Activated CD4-positive, CD25-positive, alpha-beta regulatory T cell treated with anti-CD3 and anti-CD28 coated beads, Interleukin-2, amount 50 U/mL, for 72 hours (primary cell): ENCODE measurements around the gene FBXW4.
"Not testable (repeated sequence)": the region's sequence is repeated elsewhere in the genome, so short reads cannot be mapped to it uniquely, and the experiment has no call there.

Experiments used
- DNase-seq: peaks from one replicate; pipeline ENCODE4 v3.0.0; 2021

FBXW4 gene

GRCh38 chr10:101651336-101651735 is 43.6 kb downstream of the FBXW4 start:
- DNase-seq = no peak

GRCh38 chr10:101650863-101651262 is 44.1 kb downstream of the FBXW4 start:
- DNase-seq = no peak

GRCh38 chr10:101649525-101650085 is 45.4 kb downstream of the FBXW4 start:
- no peak for DNase-seq

- no peak for DNase-seq
Measured at GRCh38 chr10:101647255-101647654, 47.7 kb downstream of the FBXW4 start.

- DNase-seq = no peak
Measured at GRCh38 chr10:101646364-101646763, 48.6 kb downstream of the FBXW4 start.

- no peak for DNase-seq
Measured at GRCh38 chr10:101645659-101646058, 49.3 kb downstream of the FBXW4 start.

GRCh38 chr10:101644002-101644401 is 51.0 kb downstream of the FBXW4 start:
- DNase-seq = no peak

- DNase-seq = no peak
Measured at GRCh38 chr10:101643546-101643945, 51.4 kb downstream of the FBXW4 start.

- DNase-seq = no peak
Measured at GRCh38 chr10:101639141-101639900, 55.6 kb downstream of the FBXW4 start.

GRCh38 chr10:101633510-101633909 is 61.5 kb downstream of the FBXW4 start:
- DNase-seq = not testable (repeated sequence)

GRCh38 chr10:101631821-101632475 is 63.0 kb downstream of the FBXW4 start:
- no peak for DNase-seq

GRCh38 chr10:101630633-101630920 is 64.4 kb downstream of the FBXW4 start:
- no peak for DNase-seq

- DNase-seq = no peak
Measured at GRCh38 chr10:101629837-101630632, 64.9 kb downstream of the FBXW4 start.

- DNase-seq = no peak
Measured at GRCh38 chr10:101625821-101626412, 69.1 kb downstream of the FBXW4 start.

GRCh38 chr10:101624526-101625102 is 70.4 kb downstream of the FBXW4 start:
- DNase-seq = no peak

- no peak for DNase-seq
Measured at GRCh38 chr10:101623528-101623927, 71.4 kb downstream of the FBXW4 start.

GRCh38 chr10:101619983-101620382 is 75.0 kb downstream of the FBXW4 start:
- DNase-seq = no peak

GRCh38 chr10:101618871-101619270 is 76.1 kb downstream of the FBXW4 start:
- no peak for DNase-seq

- DNase-seq = no peak
Measured at GRCh38 chr10:101617824-101618568, 77.0 kb downstream of the FBXW4 start.

- DNase-seq = no peak
Measured at GRCh38 chr10:101617102-101617823, 77.7 kb downstream of the FBXW4 start.

GRCh38 chr10:101616415-101617101 is 78.4 kb downstream of the FBXW4 start:
- DNase-seq = no peak
